GM23338 (cell line): Measurements from ENCODE around the gene KLHDC9. TPM values are rescaled to one million over a fixed set of nuclear protein-coding genes. Genes with fewer than 3 reads are reported as not detected.

Source experiments
- ATAC-seq: fragments of 200-7000 bp; cut with Tn5 transposase; 3 replicates; pipeline ENCODE4 v1.9.1; 2020
- DNase-seq: peaks from one replicate; pipeline ENCODE4 v3.0.0-alpha.2; 2015; ENCODE audit warnings: low spot score
- H2AFZ ChIP-seq: fragments of 200-600 bp; sonication (generic); 2 replicates; pipeline ENCODE4 v1.8.0; 2016; ENCODE audit warnings: antibody characterized with exemption, mild to moderate bottlenecking, moderate library complexity
- H3F3A ChIP-seq: fragments of 200-600 bp; sonication (generic); replicated peaks from 2 replicates; pipeline ENCODE4 v1.8.0; 2017; ENCODE audit warnings: antibody characterized with exemption, mixed run types, low read depth
- H3K27ac ChIP-seq: fragments of 200-600 bp; sonication (generic); 2 replicates; pipeline ENCODE4 v1.6.1; 2016; ENCODE audit warnings: low read depth
- H3K27me3 ChIP-seq: fragments of 200-600 bp; sonication (generic); 2 replicates; pipeline ENCODE4 v1.8.0; 2016; ENCODE audit warnings: mild to moderate bottlenecking, mixed run types, moderate library complexity; ENCODE audit not compliant: insufficient read depth
- H3K36me3 ChIP-seq: fragments of 200-600 bp; sonication (generic); 2 replicates; pipeline ENCODE4 v1.8.0; 2016; ENCODE audit warnings: mild to moderate bottlenecking; ENCODE audit not compliant: insufficient read depth
- H3K4me1 ChIP-seq: fragments of 200-600 bp; sonication (generic); 2 replicates; pipeline ENCODE4 v1.8.0; 2016; ENCODE audit warnings: mild to moderate bottlenecking, moderate library complexity; ENCODE audit not compliant: insufficient read depth
- H3K4me2 ChIP-seq: fragments of 200-600 bp; sonication (generic); 2 replicates; pipeline ENCODE4 v1.7.1; 2017; ENCODE audit warnings: mixed run types
- H3K4me3 ChIP-seq: fragments of 200-600 bp; sonication (generic); 2 replicates; pipeline ENCODE4 v1.6.1; 2016; ENCODE audit warnings: mixed run types
- H3K79me2 ChIP-seq: fragments of 200-600 bp; sonication (generic); replicated peaks from 2 replicates; pipeline ENCODE4 v1.8.0; 2017; ENCODE audit warnings: mild to moderate bottlenecking; ENCODE audit not compliant: insufficient read depth
- H3K9me2 ChIP-seq: fragments of 200-600 bp; sonication (generic); 2 replicates; pipeline ENCODE4 v1.8.0; 2017; ENCODE audit not compliant: insufficient read depth
- H4K20me1 ChIP-seq: fragments of 200-600 bp; sonication (generic); replicated peaks from 2 replicates; pipeline ENCODE4 v1.8.0; 2017; ENCODE audit warnings: mild to moderate bottlenecking; ENCODE audit not compliant: insufficient read depth
- H3K27ac Mint-ChIP-seq: 2 replicates; pipeline ENCODE4 v1.8.0; 2020; ENCODE audit warnings: inconsistent platforms, mild to moderate bottlenecking, moderate library complexity, mixed read lengths
- H3K27me3 Mint-ChIP-seq: 3 replicates; pipeline ENCODE4 v1.8.0; 2022; ENCODE audit warnings: low read depth, mild to moderate bottlenecking, moderate library complexity, mixed read lengths, inconsistent platforms; ENCODE audit not compliant: insufficient read depth, poor library complexity
- H3K36me3 Mint-ChIP-seq: 3 replicates; pipeline ENCODE4 v1.8.0; 2021; ENCODE audit warnings: low read depth, mild to moderate bottlenecking, inconsistent platforms, moderate library complexity, mixed read lengths
- H3K4me1 Mint-ChIP-seq: 3 replicates; pipeline ENCODE4 v1.8.0; 2020; ENCODE audit warnings: mild to moderate bottlenecking, inconsistent platforms, mixed read lengths
- H3K4me3 Mint-ChIP-seq: 3 replicates; pipeline ENCODE4 v1.8.0; 2021; ENCODE audit warnings: moderate library complexity, mild to moderate bottlenecking, inconsistent platforms, mixed read lengths
- H3K9me3 Mint-ChIP-seq: 3 replicates; pipeline ENCODE4 v1.8.0; 2020; ENCODE audit warnings: moderate library complexity, mild to moderate bottlenecking, inconsistent platforms, mixed read lengths
- CREB1 ChIP-seq: fragments of 250-450 bp; sonication (Bioruptor Pico); IDR thresholded peaks from 2 replicates; pipeline ENCODE4 v1.5.0; 2020; ENCODE audit warnings: low read depth, mild to moderate bottlenecking, moderate library complexity
- ETS1 ChIP-seq: IDR thresholded peaks from 2 replicates; pipeline ENCODE4 v1.6.1; 2016; ENCODE audit warnings: antibody characterized with exemption
- EZH2 ChIP-seq: fragments of 200-600 bp; sonication (generic); IDR thresholded peaks from one replicate; pipeline ENCODE4 v1.8.0; 2017; ENCODE audit warnings: antibody characterized with exemption, mild to moderate bottlenecking, low read depth; ENCODE audit not compliant: unreplicated experiment
- EZH2phosphoT487 ChIP-seq: fragments of 200-600 bp; sonication (generic); IDR thresholded peaks from one replicate; pipeline ENCODE4 v1.8.1; 2018; ENCODE audit warnings: antibody characterized with exemption; ENCODE audit not compliant: unreplicated experiment
- JUNB ChIP-seq: IDR thresholded peaks from one replicate; pipeline ENCODE4 v1.6.1; 2016; ENCODE audit warnings: antibody characterized with exemption; ENCODE audit not compliant: unreplicated experiment
- NANOG ChIP-seq: IDR thresholded peaks from 2 replicates; pipeline ENCODE4 v1.6.1; 2016; ENCODE audit warnings: antibody characterized with exemption, borderline replicate concordance
- POLR2AphosphoS5 ChIP-seq: IDR thresholded peaks from 2 replicates; pipeline ENCODE4 v1.6.1; 2016; ENCODE audit warnings: antibody characterized with exemption, low read depth
- REST ChIP-seq: IDR thresholded peaks from one replicate; pipeline ENCODE4 v1.6.1; 2018; ENCODE audit warnings: antibody characterized with exemption; ENCODE audit not compliant: unreplicated experiment
- STAT1 ChIP-seq: IDR thresholded peaks from one replicate; pipeline ENCODE4 v1.6.1; 2016; ENCODE audit warnings: antibody characterized with exemption; ENCODE audit not compliant: unreplicated experiment
- ZNF114 ChIP-seq: fragments of 250-450 bp; sonication (Bioruptor Pico); IDR thresholded peaks from 2 replicates; pipeline ENCODE4 v1.5.0; 2020; ENCODE audit warnings: mild to moderate bottlenecking, moderate library complexity
- ZNF331 ChIP-seq: fragments of 250-450 bp; sonication (Bioruptor Pico); IDR thresholded peaks from 2 replicates; pipeline ENCODE4 v1.5.0; 2020; ENCODE audit warnings: low read depth, mild to moderate bottlenecking, moderate library complexity
- ZNF462 ChIP-seq: fragments of 250-450 bp; sonication (Bioruptor Pico); IDR thresholded peaks from 2 replicates; pipeline ENCODE4 v1.5.0; 2020; ENCODE audit warnings: mild to moderate bottlenecking, moderate library complexity
- polyA plus RNA-seq: library from polyadenylated mRNA; unstranded; fragments of >200 nt; fragmentation: Nextera tagmentation; extraction: Ambion mirVana; gene quantifications from 2 replicates; pipeline ENCODE4 v1.2.1, GENCODE V29; 2016
- total RNA-seq: library from RNA; depleted of rRNA; stranded (reverse); fragments of >200 nt; shearing (Covaris generic); gene quantifications from 2 replicates; pipeline ENCODE4 v1.2.3, GENCODE V29; 2014
- TF ChIP-seq, protein P1 (sequence below), 2 experiments: fragments of 200-600 bp in 1 of 2; sonication (generic) in 1 of 2; conservative IDR thresholded peaks; 2 replicates each; pipeline versions ENCODE4 v1.5.1 to v1.6.1; 2016 to 2017; ENCODE audit warnings: antibody characterized with exemption in 2 of 2, low read depth in 2 of 2, mild to moderate bottlenecking in 2 of 2, moderate library complexity in 1 of 2

Gene KLHDC9
- total and polyA plus RNA-seq, 2 experiments from 2014 or later: 5.6 to 6.6 TPM

GRCh38 chr1:161128591-161129420 lies 30.6 kb downstream of the KLHDC9 start:
- Mint-ChIP-seq H3K27me3 (peaks cover 3% of the 10 kb centered on the region), H3K9me3 (no peaks in the 10 kb centered on the region), H3K4me3 (no peak overlapping the region; the same call in 2 of the 3 replicates), H3K27ac (no peak overlapping the region), H3K36me3 (peaks cover 46% of the 10 kb centered on the region), H3K4me1 (peaks cover 20% of the 10 kb centered on the region)
- no peak overlapping the region for H3K4me2 ChIP-seq
- H3K27ac ChIP-seq: no peak overlapping the region
- no peaks in the 10 kb centered on the region; the same call in 1 of the 2 replicates for H3K9me2 ChIP-seq
- no peaks in the 10 kb centered on the region for H3K27me3 ChIP-seq
- DNase-seq (no peak), ATAC-seq (no peak)
- peaks cover 23% of the 10 kb centered on the region for H3F3A ChIP-seq
- no peaks in the 10 kb centered on the region; the same call in none of the 2 replicates for H4K20me1 ChIP-seq
- peaks cover 14% of the 10 kb centered on the region for H3K4me1 ChIP-seq
- H3K79me2 ChIP-seq: peaks cover 71% of the 10 kb centered on the region
- H3K4me3 ChIP-seq: no peak overlapping the region
- H3K36me3 ChIP-seq: peaks cover 25% of the 10 kb centered on the region
- no peak overlapping the region for H2AFZ ChIP-seq
- TF ChIP-seq CREB1 (CRISPR knock-in tag) (no peak), STAT1 (no peak), JUNB (no peak), REST (no peak), ETS1 (no peak), ZNF331 (CRISPR knock-in tag) (no peak), NANOG (no peak), ZNF462 (CRISPR knock-in tag) (no peak), POLR2AphosphoS5 (no peak), EZH2 (no peak), EZH2phosphoT487 (no peak), ZNF114 (CRISPR knock-in tag) (no peak)
- TF ChIP-seq, protein P1, sequence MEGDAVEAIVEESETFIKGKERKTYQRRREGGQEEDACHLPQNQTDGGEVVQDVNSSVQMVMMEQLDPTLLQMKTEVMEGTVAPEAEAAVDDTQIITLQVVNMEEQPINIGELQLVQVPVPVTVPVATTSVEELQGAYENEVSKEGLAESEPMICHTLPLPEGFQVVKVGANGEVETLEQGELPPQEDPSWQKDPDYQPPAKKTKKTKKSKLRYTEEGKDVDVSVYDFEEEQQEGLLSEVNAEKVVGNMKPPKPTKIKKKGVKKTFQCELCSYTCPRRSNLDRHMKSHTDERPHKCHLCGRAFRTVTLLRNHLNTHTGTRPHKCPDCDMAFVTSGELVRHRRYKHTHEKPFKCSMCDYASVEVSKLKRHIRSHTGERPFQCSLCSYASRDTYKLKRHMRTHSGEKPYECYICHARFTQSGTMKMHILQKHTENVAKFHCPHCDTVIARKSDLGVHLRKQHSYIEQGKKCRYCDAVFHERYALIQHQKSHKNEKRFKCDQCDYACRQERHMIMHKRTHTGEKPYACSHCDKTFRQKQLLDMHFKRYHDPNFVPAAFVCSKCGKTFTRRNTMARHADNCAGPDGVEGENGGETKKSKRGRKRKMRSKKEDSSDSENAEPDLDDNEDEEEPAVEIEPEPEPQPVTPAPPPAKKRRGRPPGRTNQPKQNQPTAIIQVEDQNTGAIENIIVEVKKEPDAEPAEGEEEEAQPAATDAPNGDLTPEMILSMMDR (conservative IDR thresholded peaks at IDR 0.05; ENCODE audit: low read depth in 2 of 2): no peak
